ENCODE results near the gene SH3D19.

The SH3D19 gene

GRCh38 chr4:151099976-151100417 is 225.4 kb downstream of the SH3D19 start:
- peaks cover 41% of the 10 kb centered on the region for H3K36me3 ChIP-seq (replicated peaks)

GRCh38 chr4:151099229-151099975 is 226.0 kb downstream of the SH3D19 start, which contains the start of gene RPS3A:
TSS of gene RPS3A (plus strand) at chr4:151099628. CDS start at chr4:151099653, 25 bp downstream.
- peak; percentile 98 for DNase-seq
- Histone ChIP-seq H3K27me3 (replicated peaks) (no peaks in the 10 kb centered on the region), H3K4me3 (ENCODE audit: low read depth, low read length) (peak within 1 kb of the TSS; percentile 100), H3K36me3 (replicated peaks) (peaks cover 36% of the 10 kb centered on the region), H3K27ac (peak within 1 kb of the TSS; percentile 89)
- in situ Hi-C loops (cut with HindIII; ENCODE audit: low pct_ligation_motif_present, low sequenced_read_pairs): no loop called here
- peak; percentile 90 for TF ChIP-seq CTCF (IDR thresholded peaks at IDR 0.05; ENCODE audit: low read depth, low read length, missing control alignments)

More at GRCh38 chr4:151099976-151100417, 225.4 kb downstream of the SH3D19 start:
- H3K4me3 ChIP-seq (ENCODE audit: low read depth, low read length): peak overlapping the region; percentile 100
- in situ Hi-C loops (cut with HindIII; ENCODE audit: low pct_ligation_motif_present, low sequenced_read_pairs): no loop called here
- no peak for DNase-seq
- peak overlapping the region; percentile 89 for H3K27ac ChIP-seq
- TF ChIP-seq CTCF (IDR thresholded peaks at IDR 0.05; ENCODE audit: low read depth, low read length, missing control alignments): no peak
- no peaks in the 10 kb centered on the region for H3K27me3 ChIP-seq (replicated peaks)

GRCh38 chr4:151098979-151099228 is 226.5 kb downstream of the SH3D19 start:
- peak overlapping the region; percentile 89 for H3K27ac ChIP-seq
- no peaks in the 10 kb centered on the region for H3K27me3 ChIP-seq (replicated peaks)
- peak overlapping the region; percentile 55 for H3K4me3 ChIP-seq (ENCODE audit: low read depth, low read length)
- peaks cover 32% of the 10 kb centered on the region for H3K36me3 ChIP-seq (replicated peaks)
- no peak for DNase-seq
- in situ Hi-C loops (cut with HindIII; ENCODE audit: low pct_ligation_motif_present, low sequenced_read_pairs): no loop called here
- no peak for TF ChIP-seq CTCF (IDR thresholded peaks at IDR 0.05; ENCODE audit: low read depth, low read length, missing control alignments)

GRCh38 chr4:151097759-151098158 is 227.6 kb downstream of the SH3D19 start:
- in situ Hi-C loops (cut with HindIII; ENCODE audit: low pct_ligation_motif_present, low sequenced_read_pairs): no loop called here
- DNase-seq: no peak
- Histone ChIP-seq H3K4me3 (ENCODE audit: low read depth, low read length) (no peak overlapping the region), H3K36me3 (replicated peaks) (peaks cover 21% of the 10 kb centered on the region), H3K27ac (no peak overlapping the region), H3K27me3 (replicated peaks) (no peaks in the 10 kb centered on the region)
- TF ChIP-seq CTCF (IDR thresholded peaks at IDR 0.05; ENCODE audit: low read depth, low read length, missing control alignments): no peak

- no peak for TF ChIP-seq CTCF (IDR thresholded peaks at IDR 0.05; ENCODE audit: low read depth, low read length, missing control alignments)
- no peak for DNase-seq
- in situ Hi-C loops (cut with HindIII; ENCODE audit: low pct_ligation_motif_present, low sequenced_read_pairs): no loop called here
- H3K27me3 ChIP-seq (replicated peaks): no peaks in the 10 kb centered on the region
- peaks cover 3% of the 10 kb centered on the region for H3K36me3 ChIP-seq (replicated peaks)
- H3K4me3 ChIP-seq (ENCODE audit: low read depth, low read length): no peak overlapping the region
- H3K27ac ChIP-seq: no peak overlapping the region
Measured at GRCh38 chr4:151095142-151095541, 230.3 kb downstream of the SH3D19 start.

- H3K27ac ChIP-seq: no peak overlapping the region
- H3K36me3 ChIP-seq (replicated peaks): no peaks in the 10 kb centered on the region
- no peak overlapping the region for H3K4me3 ChIP-seq (ENCODE audit: low read depth, low read length)
- H3K27me3 ChIP-seq (replicated peaks): no peaks in the 10 kb centered on the region
- no peak for DNase-seq
- in situ Hi-C loops (cut with HindIII; ENCODE audit: low pct_ligation_motif_present, low sequenced_read_pairs): no loop called here
- no peak for TF ChIP-seq CTCF (IDR thresholded peaks at IDR 0.05; ENCODE audit: low read depth, low read length, missing control alignments)
Measured at GRCh38 chr4:151094290-151094751, 231.1 kb downstream of the SH3D19 start.
